Stimulated activated CD4-positive, alpha-beta T cell treated with anti-CD3 and anti-CD28 coated beads, Interleukin-1b, Interleukin-23, amount 100 ng/mL, for 4 hours (primary cell): ENCODE results near the gene TBCK.
"Not testable (repeated sequence)": the region's sequence is repeated elsewhere in the genome, so short reads cannot be mapped to it uniquely, and the experiment has no call there.

Experiments used
- DNase-seq, 2 donors: peaks; one replicate each; pipeline ENCODE4 v3.0.0-alpha.2; 2020; ENCODE audit warnings: low read depth in 2 of 2

Gene TBCK

DNA sequence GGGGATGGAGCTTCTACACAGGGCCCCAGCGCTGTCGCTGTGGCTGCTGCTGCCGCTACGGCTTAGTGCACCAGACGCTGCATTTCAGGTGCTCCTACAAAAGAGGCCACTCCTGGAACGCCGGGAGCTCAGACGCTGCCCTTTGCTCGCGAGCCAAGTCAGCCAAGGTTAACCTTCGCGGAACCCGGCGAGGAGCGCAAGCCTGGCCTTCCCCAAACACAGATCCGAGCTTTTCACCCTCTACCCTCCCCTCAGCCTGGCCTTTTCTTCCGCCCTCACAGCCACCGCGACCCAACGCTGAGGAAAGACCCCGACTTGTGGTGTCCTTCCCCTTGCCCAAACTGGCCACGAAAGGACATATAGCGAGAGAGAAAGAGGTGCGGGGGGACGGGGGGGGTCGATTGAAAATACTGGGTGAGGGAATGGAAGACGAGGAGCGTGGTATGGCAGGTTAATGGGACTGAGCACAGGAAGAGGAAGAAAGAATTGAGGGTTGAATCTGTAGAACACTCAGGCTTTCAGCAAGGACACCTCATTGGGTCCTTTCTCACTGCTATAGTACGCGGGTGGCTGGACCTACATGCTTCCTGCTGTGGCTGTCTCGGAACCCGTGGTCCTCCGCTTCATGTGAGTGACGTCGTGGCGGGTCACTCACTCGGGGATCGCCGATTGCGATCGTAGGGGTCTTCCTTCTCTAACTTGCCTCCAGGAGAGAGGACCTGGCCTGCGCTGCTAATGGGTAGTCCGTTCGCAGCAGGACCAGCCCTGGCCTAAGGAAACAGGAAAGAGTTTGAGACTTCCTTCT lies at the start of gene TBCK, which contains the start of gene AIMP1:
Gene TBCK (minus strand): TSS at position 242 of the 805 bp plus-strand sequence. CDS start 7,249 bp downstream, outside the sequence.
Gene AIMP1 (plus strand): TSS at position 583 of the 805 bp plus-strand sequence. CDS start 8,460 bp downstream, outside the sequence.
- peak; percentile 74 for DNase-seq

DNA sequence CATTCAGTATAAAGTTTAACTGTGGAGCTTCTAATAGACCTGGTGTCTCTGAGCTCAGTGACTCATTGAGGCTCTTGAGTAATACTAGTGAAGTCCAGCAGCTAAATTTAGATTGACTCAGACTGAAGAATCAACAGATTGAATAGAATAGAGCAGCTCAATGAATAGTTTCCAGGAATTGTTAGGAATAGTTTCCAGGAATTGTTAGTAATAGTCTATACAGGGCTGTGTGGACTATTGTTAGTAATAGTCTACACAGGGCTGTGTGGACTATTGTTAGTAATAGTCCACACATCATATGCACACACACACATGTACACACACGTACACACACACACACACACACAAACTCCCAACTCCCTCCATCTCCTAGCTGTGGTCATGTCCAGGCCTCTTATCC lies 49.6 kb upstream of the TBCK start:
- no peak for DNase-seq

DNA sequence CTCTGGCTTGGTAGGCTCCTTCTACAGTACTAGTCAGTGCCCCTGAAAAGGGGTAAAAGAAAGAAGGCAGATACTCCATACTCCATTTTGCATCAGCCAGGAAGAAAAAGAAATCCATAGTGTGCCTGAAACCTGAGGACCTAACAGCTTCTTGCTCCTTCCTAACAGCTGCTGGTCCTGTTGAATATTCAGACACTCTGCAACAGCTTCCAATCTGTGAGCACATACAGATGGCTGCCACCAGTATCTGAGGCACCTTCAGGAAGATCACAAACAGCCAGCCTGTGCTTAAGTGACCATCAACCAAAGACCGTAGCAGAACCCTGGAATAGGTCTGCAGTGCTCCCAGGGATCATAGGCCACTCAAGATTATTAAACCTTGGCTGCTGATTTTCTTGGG lies 48.3 kb upstream of the TBCK start:
- no peak for DNase-seq

DNA sequence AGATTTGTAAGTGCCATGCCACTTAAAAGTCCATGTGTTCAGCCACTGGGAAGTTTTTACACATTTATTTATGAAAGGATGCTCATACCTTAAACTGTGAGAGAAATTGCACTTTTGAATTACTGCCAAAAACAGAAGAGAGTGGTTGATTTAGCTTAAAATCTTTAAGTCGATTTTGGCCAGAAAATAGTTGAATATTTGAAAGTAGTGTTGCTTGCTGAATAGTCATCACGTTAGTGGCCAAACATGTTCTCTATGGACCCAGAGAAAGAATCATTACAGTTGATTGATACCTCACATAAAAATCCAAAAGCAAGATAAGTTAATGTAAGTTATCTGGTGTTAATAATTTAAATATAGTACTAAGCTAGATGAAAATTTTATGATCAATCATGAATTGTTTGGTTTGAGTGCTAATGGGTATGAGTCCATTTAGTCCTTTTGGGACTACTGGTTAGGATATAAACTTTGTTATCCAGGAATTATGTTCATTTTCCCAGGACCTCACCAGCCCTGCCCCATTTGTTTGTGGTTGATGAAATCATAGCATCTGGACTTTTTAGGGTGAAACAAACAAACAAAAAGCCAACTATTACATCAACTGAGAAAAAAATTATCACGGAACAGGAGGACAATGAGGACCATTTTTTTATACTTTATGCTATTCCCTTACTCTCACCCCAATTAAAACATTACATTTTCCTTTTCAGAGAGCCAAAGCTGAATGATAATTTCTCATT lies 46.2 kb upstream of the TBCK start:
- DNase-seq: no peak

DNA sequence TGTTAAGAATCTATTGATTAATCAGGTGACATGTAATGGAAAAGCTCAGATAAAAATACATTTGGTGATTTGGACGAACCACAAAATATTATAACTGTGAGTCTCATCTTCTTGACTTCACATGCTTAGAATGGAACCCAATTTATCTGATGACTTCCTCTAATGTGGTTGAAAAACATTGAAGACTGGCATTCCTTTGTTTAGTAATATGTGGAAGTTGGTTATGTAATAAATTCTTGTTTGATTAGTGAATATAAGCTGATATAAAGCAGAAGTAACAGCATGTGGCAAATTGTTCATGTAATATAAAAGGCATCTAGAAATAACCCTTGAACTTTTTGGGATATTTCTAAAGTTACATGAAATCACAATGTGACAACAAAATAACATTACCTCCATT lies 42.9 kb upstream of the TBCK start:
- no peak for DNase-seq

DNA sequence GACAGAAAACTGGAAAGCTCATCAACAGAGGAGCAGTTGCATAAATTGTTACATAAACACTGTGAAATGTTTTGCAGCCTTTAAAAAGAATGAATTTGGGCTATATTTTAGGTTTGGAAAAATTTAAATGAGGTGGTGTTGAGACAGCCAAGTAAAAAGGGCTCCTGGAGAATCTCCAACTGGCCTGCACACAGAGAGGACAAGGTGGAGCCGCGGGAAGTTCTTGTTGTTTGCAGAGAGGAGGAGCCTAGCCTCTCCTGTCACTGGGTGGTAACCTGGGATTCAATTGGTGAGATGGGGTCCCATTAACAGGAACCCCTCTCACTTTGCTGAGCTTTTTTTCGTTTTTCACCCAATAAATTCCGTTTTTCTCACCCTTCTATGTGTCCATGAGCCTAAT lies 39.2 kb upstream of the TBCK start:
- DNase-seq: no peak

DNA sequence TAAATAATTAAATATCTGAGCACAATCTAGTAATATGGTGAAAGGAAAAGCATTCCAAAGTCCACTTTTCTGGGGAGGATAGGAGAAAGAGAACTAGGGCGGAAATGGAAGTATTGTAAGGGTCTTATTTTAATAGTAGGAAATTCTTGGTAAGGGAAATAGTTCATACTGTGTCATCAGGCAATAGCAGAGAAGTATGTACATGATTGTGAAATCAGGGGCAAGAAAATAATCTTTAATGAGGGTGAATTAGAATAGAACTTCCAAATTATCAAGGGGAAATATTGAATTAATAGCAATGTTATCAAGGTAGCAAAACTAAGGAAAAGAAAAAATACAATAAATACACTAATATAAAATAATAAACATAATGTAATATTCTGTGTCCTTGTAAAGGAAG lies 37.8 kb upstream of the TBCK start:
- DNase-seq: no peak

DNA sequence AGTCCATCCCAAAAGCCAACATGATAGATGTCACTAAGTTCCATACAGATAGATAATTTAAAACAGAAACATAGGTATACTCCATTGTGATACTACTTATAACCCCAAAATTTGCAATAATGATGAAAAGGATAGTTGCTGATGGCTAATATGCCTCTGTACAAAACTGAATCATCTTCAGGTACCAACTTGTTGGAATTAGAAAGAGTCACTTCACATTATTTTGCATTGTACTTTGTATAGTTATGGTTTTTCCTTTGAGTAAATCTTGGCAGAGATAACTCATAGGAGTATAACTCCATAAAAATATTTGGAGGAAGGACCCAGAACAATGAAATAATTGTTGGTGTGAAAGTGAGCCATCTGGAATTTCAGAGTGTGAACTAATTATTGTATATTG lies 35.0 kb upstream of the TBCK start:
- no peak for DNase-seq

DNA sequence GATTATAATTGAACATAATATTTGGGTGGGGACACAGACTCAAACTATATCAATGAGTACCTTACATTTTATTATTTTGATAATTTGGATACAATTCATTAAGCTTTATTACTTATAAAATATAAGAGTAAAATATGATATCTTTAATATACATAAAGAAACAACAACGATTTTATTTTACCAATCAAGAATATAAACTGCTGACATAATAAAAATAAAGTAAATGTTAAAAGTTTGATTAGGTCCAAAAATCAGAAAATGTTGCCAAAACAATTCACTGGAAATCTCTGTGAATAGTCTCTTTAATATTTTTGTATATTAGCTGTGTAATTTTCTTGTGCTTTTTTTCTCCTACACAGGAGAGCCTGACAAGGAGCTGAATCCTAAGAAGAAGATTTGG lies 31.2 kb upstream of the TBCK start:
- no peak for DNase-seq

DNA sequence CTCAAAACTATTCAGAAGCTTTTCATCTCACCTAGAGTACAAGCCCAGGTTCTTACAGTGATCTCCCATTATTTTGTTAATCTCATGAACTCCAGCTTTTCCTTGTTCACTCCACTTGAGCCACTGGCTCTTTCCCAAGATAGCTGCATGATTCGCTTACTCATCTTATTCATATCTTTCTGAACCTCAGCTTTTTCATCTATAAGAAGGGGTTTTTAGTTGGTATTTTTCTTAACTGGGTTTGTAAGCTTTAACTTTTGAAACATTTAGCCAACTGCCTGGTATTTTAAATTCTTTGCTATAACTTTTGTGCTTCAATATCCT lies 28.6 kb upstream of the TBCK start:
- DNase-seq: no peak

DNA sequence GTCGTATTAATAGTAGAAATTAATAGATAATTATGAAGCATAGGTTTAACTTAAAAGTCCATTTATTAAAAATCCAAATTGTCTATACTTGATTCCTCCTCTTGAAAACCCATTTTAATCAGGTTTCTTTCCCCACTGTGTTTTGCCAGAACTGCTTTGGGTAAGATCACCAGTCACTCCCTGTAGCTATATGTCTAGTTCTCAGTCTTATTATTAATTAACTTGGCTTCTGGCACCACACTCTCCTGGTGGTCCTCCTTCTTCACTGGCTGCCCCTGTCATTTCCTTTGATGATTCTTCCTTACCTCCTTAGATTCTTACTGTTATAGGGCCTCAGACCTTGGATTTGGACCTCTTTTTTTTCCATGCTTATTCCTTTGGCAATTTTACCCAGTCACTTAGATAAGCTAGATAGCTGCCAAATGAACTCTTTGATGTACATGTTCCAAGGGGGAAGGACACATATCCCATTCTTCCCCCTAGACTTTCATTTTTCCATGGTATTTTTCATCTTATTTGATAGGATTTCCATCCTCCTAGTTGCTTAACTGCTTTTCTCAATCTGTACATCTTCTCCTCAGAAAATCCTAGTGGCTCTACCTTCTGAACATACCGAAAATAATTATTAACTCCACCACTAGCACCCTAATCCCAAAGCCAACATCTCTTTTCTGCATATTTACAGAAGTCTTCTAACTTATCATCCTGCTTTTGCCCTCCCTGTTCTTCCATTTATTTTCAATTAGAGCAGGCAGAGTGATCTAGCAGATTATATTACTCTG lies 28.0 kb upstream of the TBCK start:
- DNase-seq: no peak

DNA sequence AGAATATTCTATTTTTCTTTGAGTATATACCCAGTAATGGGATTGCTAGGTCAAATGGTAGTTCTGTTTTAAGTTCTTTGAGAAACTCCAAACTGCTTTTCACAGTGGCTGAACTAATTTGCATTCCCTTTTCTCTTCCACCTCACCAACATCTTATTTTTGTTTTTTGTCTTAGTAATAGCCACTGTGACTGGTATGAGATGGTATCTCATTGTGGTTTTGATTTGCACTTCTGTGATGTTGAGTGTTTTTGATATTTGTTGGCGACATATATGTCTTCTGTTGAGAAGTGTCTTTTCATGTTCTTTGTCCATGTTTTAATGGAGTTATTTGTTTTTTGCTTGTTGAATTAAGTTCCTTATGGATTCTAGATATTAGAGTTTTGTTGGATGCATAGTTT lies 24.8 kb upstream of the TBCK start:
- DNase-seq: no peak

DNA sequence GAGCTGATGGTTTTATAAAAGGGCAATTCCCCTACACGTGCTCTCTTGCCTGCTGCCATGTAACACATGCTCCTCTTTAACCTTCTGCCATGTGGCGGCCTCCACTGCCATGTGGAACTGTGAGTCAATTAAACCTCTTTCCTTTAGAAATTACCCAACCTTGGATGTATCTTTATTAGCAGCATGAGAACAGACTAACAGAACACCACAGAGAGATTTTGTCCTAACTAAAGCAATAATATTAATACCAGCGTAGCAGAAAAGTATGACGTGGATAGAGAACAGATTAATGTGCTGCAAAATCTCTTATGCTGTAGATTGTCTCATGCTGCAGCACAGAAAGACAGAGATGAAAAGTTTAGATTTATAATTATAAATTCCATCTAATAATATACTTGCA lies 23.4 kb upstream of the TBCK start:
- DNase-seq: no peak

DNA sequence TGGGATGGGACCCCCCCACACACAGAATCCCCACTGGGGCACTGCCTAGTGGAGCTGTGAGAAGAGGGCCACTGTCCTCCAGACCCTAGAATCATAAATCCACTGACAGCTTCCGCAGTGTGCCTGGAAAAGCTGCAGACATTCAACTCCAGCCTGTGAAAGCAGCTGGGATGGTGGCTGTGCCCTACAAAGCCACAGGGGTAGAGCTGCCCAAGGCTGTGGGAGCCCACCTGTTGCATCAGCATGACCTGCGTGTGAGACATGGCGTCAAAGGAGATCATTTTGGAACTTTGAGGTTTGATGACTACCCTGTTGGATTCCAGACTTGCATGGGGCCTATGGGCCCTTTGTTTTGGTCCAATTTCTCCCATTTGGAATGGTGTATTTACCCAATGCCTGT lies 22.7 kb upstream of the TBCK start:
- DNase-seq: no peak

DNA sequence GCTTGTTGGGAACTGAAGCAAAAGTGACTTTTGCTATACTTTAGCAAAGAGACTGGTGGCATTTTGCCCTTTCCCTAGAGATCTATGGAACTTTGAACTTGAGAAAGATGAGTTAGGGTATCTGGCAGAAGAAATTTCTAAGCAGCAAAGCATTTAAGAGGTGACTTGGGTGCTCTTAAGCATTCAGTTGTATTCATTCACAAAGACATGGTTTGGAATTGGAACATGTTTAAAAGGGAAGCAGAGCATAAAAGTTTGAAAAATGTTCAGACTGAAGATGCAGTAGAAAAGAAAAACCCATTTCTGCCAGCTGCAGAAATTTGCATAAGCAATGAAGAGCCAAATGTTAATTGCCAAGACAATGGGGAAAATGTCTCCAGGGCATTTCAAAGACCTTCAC lies 21.9 kb upstream of the TBCK start:
- no peak for DNase-seq

DNA sequence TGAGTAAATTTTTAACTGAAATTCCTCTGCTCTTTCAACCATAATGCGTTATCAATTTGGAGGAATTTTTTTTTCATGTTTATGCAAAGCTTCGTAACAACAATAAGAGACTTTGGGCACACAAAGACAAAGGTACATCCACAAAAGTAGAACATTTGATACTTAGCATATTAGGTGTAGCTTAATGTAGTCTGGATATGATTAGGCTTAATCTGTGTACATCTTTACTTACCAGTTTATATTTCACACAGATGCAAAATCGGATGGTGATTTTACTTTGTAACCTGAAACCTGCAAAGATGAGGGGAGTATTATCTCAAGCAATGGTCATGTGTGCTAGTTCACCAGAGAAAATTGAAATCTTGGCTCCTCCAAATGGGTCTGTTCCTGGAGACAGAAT lies 20.6 kb upstream of the TBCK start:
- DNase-seq: no peak

DNA sequence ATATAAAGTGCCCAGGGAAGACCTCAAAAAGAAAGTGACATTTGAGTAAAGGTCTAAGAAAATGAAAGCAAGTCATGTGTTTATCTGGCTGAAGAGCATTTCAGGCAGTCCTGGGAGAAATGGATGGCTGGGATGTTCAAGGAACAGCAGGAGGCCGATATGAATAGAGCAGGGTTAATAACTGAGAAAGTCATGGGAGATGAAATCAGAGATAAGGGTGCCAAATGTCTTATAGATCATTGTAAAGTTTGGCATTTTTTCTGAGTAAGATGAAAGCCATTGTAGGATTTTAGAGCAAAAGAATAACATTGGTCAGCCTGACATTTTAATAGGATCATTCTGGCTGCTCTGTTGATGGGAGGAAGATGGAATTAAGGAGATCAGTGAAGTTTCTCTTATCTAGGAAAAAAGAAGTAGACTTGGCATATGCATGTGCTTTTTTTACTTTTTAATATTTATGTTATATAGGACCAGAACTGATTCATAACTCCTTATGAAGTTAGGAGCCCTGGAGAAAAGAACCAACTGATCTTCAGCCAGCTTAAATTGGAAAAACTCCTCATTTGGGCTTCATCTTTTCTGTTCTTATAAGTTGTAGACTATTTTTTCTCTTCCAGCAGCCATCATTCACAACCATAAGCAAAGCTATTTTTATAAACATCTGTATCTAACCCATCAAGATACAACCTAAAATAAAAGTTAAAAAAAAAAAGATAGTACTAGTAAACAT lies 18.9 kb upstream of the TBCK start:
- no peak for DNase-seq

DNA sequence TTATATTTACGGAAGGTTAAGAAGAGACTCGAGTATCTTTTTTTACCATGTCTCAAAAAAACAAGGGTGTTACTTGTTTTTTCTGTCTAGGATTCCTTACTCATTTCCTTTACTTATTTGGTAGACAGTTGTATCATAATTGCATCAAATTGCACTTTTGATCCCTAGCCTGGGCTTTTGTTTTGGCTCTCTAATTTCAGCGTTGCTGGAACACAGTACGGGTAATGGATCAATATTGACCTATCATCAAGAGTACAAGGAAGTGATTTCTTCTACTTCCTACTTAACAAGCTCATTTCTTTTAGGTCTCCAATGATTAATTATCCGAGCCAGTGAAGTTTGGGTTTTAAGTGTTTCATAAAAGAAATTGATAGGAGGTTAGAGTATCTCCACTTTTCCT lies 17.2 kb upstream of the TBCK start:
- DNase-seq: no peak

DNA sequence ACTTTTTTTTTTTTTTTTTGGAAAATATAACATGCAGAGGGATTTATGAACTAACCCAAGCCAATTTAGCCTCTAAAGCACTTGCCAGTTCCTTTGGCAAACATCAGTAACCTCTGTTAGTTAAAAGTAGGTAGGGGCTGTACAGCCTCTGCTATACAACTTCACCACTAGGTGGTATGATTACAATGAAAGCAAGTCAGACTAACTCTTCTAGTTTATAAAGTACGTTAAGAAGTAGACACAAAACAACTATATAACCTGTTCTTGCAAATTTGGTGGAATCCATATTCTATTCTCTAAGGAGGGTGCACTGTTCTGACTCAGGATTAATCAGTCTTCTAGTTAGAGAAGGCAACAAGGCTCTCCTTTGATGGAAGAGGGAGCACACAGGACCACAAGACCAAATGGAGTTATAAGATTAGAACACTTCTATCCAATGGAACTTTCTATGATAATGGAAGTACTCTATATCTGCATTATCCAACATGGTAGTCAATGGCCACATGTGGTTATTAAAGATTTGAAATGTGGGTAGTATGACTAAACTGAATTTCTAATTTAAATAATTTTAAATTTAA lies 13.1 kb upstream of the TBCK start:
- DNase-seq: no peak

DNA sequence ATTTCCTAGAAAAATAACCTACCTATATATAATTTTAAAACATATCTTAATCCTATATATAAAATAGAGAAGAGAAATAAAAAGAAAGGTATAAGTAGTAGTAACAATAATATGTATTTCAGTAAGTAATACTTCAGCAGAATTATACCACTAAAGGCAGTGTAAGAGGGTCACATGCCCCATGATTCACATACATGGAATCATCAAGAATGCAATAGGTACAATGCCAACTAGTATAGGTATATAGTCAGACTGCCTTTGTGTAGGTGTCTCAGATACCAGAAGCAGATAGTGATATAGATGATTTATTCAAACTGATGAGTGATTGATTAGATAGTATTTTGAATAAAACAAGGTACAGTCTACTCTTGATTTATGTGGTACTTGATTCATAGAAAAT lies 9.8 kb upstream of the TBCK start:
- DNase-seq: no peak

DNA sequence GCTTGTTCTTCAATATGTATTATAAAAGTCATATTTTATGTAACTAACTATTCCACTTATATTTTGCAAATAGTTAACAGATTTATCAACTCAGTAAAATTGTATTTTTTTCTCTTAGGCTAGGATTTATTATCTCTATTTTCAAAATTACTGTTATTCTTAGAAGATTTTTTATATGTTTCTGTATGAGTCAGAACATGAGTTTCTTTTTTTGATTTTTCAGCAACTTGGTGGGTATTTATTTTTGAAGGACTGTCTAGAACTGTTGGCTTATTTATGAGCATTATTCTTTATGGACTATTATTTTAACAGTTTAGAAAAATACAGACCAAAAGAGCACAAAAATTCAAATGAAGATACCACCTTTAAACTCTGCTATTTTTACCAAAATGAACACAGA lies 7.1 kb upstream of the TBCK start:
- no peak for DNase-seq

DNA sequence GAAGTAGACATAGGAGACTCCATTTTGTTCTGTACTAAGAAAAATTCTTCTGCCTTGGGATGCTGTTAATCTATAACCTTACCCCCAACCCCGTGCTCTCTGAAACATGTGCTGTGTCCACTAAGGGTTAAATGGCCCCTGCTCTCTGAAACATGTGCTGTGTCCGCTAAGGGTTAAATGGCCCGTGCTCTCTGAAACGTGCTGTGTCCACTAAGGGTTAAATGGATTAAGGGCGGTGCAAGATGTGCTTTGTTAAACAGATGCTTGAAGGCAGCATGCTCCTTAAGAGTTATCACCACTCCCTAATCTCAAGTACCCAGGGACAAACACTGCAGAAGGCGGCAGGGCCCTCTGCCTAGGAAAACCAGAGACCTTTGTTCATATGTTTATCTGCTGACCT lies 5.8 kb upstream of the TBCK start:
- DNase-seq: not testable (repeated sequence)
